Amniotic epithelial cell (primary cell): ENCODE measurements around the gene RUNX1.
"Not testable (repeated sequence)": the region's sequence is repeated elsewhere in the genome, so short reads cannot be mapped to it uniquely, and the experiment has no call there.

Source experiments
- DNase-seq: peaks from one replicate; pipeline ENCODE4 v3.0.0-alpha.2; 2010; ENCODE audit warnings: low read depth

RUNX1 gene

DNA sequence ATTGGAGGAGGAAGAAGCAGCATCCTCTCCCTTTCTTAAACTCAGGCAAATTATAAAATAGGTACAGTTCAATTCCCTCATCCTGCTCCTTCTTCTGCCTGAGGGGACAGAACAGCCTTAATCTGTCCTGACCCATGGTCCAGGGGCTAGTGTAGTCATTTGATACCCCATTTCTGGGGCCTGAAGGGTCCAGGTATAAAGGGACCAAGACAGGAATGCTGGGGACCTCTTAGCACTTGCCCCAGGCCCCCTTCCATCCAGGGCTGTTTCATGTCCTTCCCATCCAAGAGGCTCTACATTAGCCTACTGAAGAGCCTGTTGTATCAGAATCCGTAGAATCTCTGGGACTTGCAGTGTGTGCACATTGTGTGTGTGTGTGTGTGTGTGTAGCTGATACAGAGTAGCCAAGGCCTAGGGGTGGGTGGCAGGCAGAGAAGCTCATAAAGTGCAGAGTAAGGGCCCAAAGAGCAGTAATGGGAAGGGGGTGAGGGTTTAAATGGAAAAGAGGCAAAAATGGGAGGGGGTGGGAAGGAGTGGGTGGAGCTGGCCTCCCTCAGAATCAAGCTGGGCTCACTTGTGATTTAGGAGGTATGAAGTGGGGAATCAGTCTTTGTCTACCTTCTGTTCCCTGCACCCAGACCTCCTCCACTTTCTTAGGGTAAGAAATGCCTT lies 32.4 kb downstream of the RUNX1 start:
- DNase-seq: no peak

- DNase-seq: no peak
Observed at GRCh38 chr21:35016071-35016470, 33.0 kb downstream of the RUNX1 start.

- DNase-seq: no peak
Observed at GRCh38 chr21:35015435-35016024, 33.6 kb downstream of the RUNX1 start.

DNA sequence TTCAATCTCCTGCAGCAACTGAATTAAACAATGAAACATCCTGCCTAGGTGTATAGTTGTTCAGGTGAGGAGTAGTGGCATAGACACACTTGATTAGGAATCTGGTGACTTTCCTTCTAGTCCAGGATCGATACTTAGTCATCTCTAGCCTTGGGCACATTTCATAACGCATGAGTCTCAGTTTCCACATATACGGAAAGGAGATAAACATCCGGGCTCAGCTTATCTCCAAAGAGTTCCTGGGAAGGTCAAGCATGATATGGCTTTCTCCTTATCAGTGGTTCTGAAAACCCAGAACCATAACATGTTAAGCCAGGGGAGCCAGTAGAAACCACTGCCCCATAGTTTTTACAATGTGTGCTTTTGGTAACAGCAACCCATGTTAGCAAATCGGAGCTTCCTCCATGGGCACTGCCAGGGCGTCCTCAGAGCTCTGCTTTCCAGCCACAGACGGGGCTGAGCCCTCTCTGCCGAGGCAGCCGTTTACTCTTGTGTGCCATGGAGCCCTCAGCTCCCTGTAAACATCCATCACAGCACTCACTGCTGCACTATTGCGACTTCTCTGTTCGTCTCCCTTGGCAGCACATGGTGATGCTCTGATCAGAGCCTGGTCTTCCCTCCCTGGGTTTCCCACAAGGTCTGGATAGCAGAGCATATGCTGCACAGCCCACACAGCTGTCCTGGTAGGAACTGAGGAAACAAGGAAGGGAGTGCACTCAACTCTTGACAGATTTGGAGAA lies 34.6 kb downstream of the RUNX1 start:
- DNase-seq: peak; percentile 56

GRCh38 chr21:35011681-35012080 lies 37.4 kb downstream of the RUNX1 start:
- DNase-seq: peak; percentile 56

- DNase-seq: no peak
Observed at GRCh38 chr21:35010447-35010846, 38.7 kb downstream of the RUNX1 start.

DNA sequence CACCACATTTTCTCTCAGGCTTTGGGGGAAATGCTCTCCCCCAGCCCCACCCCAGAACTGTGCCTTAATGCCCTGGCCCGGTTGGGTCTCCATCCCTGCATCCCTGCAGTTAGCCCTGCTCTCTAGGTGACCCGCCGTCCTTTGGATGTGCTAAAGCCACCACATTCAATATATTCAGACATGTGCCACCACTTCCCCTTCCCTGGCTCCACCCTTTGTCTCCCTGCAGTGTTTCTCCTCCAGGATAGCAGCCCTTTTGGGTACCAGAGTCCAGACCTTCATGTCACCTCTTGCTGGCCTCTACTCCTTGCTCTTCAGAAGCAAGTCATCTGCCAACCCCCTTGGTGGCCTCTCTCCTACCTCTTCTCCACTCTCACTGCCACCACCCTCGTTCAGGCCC lies 41.8 kb downstream of the RUNX1 start:
- DNase-seq: no peak

- no peak for DNase-seq
Observed at GRCh38 chr21:35006771-35007170, 42.3 kb downstream of the RUNX1 start.

- DNase-seq: no peak
Observed at GRCh38 chr21:35006248-35006647, 42.9 kb downstream of the RUNX1 start.

GRCh38 chr21:35005560-35006224 lies 43.4 kb downstream of the RUNX1 start:
- DNase-seq: no peak

DNA sequence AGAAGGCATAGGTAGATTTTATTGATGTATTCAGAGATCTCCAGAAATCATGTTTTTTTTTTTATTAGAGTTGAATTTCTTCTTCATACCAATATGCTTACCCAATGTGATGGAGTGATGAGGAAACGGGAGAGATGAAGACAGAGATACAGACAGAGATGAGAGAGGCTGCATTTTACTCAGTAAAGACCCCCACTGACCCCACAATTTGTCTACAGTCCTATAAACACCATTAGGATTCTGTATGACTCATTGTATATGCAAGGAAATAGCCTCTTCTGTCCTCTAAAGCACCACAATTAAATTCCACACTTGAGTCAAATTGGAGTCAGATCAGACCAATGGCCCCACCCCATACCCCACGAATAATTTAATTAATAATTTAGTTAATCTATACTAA lies 44.0 kb downstream of the RUNX1 start:
- DNase-seq: no peak

- DNase-seq: no peak
Observed at GRCh38 chr21:35004314-35004713, 44.8 kb downstream of the RUNX1 start.

DNA sequence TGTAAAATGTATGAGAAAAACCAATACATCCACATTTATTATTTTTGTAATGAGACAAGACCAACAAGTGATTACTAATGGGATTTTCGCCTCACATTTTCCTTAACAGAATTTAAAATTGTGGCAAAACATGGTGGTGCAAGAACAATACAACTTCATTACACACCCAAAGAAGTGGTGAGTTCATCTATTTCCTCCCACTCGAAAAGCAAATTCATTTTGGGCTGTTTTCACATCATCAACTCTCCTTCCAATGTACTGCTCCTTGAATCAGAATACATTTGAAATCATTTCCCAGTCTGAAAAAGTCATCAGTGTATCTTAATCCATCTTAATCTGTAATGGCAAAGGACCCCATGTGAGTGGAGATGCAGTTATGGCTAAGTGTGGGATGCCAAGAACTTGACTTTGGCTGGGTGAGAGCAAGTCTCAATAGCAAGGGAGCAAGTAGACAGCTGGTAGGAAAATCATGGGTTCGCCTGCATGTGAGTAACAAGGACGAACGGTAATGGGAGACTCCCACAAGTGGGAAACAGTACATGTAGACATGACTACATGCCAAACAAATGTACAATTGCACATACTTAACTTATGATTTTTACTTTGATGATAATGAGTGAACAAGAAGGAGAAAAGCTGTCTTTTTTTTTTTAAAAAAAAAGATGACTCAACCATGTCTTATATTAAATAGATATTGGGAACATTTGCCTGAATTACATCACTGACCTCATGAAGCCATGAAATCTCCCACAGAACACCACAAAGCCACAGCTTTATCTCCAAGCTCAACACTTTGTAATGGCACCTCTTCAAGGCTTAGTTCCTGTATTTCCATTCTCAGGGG lies 46.0 kb downstream of the RUNX1 start:
- DNase-seq: peak; percentile 95

DNA sequence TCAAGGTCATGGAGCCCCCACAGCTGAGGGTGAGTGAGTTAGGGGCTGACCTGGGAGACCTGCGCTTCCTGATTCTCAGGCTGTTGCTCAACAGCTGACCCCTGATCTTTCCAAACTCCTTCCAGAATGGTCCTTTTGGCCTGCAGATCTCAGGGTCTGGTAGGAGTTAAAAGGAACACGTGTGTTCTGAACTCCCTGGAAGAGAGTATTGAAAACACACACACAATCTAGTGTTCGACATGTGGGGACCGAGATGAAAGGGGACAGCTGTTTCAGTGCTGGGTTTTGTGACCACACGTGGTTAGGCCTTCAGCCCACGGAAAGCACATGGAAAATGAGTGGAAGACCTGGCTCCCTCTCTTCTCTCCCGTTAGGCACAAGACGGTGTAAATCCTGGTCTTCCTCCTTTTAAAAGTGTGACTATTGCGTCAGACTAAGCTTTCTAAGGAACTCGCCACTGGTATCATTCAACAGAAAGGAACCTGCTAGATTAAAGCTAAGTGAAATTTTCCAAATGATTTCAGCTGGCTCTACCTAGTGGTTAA lies 49.6 kb downstream of the RUNX1 start:
- peak; percentile 37 for DNase-seq

- no peak for DNase-seq
Observed at GRCh38 chr21:34998176-34998575, 50.9 kb downstream of the RUNX1 start.

DNA sequence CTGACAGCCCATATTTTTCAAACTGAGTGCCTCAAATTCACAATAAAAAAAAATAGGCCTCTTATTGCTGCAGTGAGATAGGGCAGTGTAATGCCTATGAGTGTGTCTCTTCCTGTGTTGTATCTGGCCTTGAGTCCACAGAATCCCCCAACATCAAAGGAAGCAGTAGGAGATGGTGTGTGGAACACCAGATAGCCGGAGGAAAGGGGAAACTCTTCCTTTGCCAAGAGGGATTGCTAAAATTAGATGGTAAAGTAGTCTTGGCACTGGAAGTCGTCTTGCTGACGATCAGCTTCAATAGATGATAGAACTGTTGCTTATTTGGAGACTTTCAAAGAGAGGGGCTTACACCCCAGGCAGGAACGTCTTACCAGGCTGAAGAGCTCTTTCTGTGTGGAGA lies 51.8 kb downstream of the RUNX1 start:
- DNase-seq: no peak

DNA sequence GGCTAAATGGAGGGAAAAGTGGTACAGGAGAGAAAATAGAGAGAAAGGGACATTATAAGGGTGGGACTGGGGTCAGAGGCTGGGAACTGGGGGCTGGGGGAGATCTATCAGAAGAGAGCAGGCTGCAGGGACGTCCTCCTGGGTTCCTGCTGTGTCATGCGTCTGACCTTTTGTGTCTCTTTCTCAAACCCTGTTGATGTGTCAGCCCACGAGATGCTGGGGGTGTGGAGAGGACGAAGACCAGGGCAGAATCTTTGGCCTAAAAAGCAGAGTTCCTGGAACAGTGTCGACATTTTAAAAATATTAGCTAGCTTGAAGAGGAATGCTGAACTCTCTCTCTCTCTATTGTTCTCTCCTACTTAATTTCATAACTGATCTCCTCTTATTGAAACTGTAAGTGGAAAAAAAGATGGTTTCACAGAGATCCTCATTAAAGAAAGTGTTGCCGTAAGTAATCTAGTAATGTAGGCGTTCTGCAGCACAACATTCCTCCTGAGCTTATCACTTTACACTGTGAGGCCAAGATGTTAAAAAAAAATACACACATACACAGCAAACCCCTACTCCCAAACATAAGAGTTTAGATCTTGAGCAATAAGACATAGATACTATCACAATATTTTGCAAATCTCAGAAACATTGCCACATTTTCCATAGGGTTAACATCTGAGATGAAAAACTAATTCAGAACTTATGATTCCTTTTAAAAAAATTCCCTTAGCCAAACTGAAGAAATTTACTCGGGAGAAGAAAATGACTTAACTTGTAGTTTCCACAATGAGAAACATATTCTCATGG lies 52.6 kb downstream of the RUNX1 start:
- peak; percentile 87 for DNase-seq

GRCh38 chr21:34995979-34996303 lies 53.2 kb downstream of the RUNX1 start:
- no peak for DNase-seq

DNA sequence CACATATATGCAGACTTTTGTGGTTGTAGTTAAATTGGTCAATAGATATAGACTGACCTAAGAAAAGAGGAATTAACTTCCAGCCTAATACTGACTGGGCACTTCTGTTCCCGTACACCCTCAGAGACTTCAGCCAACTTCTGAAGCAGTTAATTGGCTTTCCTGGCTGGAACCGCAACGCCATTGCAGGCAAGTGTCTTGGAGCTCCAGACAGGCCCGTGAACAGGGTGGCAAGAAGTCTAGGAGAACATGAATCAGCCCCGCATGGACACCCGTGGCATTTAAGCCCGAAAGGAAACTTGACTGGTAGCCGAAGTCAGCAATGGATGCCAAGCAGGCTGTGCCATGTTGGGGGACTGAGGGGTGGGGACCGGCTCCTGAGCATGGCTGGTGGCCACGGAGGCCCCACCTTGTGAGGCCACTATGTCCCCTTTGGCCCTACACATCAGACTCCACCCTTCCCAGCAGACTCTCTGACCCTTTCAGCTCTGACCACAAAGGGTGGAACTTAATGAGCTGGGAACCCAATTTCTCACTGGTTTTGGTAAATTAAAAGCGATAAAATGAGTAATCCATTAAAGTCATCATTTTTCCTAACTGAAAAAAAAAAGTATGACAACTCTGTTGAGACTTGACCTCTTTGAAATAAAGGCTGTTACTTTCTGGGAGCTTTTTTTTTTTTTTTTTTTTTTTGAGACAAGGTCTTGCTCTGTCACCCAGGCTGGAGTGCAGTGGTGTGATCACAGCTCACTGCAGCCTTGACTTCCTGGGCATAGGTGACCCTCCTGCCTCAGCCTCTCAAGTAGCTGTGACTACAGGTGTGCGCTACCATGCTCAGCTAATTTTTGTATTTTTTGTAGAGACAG lies 54.1 kb downstream of the RUNX1 start:
- DNase-seq: no peak

DNA sequence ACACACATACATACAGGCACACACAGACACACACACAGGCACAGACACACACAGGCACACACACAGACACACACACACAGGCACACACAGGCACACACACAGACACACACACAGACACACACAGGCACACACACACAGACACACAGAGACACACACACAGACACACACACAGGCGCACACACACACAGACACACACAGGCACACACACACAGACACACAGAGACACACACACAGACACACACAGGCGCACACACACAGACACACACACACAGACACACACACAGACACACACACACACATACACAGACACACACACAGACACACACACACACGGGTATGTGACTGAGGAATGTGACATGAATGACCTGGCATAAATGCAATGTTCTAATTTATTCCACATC lies 55.6 kb downstream of the RUNX1 start:
- not testable (repeated sequence) for DNase-seq
